CD4-positive, CD25-positive, alpha-beta regulatory T cell (primary cell): ENCODE measurements around the gene ANKK1. TPM values are rescaled to one million over a fixed set of nuclear protein-coding genes. Genes with fewer than 3 reads are reported as not detected.
A peak's percentile ranks its signal among the peaks of the same experiment; 100 is the strongest.

Experiments
- ATAC-seq, 2 donors: fragments of 150-1000 bp; cut with Tn5 transposase; one replicate each; pipeline ENCODE4 v1.10.0; 2021; ENCODE audit warnings: low read depth in 2 of 2, moderate number of reproducible peaks in 2 of 2, moderate library complexity in 1 of 2
- DNase-seq, 3 donors: peaks; one replicate each; pipeline versions ENCODE4 v3.0.0 to v3.0.0-alpha.2; 2012 to 2022; ENCODE audit warnings: mixed read lengths in 1 of 3
- H3K27ac ChIP-seq: one replicate; pipeline ENCODE4 v1.7.0; 2013; ENCODE audit warnings: mild to moderate bottlenecking, low read length; ENCODE audit not compliant: insufficient read depth, poor library complexity, severe bottlenecking
- H3K27me3 ChIP-seq: one replicate; pipeline ENCODE4 v1.7.0; 2013; ENCODE audit warnings: low read length; ENCODE audit not compliant: control insufficient read depth, insufficient read depth
- H3K36me3 ChIP-seq: one replicate; pipeline ENCODE4 v1.7.0; 2013; ENCODE audit warnings: mild to moderate bottlenecking, low read length, moderate library complexity; ENCODE audit not compliant: control insufficient read depth, insufficient read depth
- H3K4me1 ChIP-seq: 2 replicates; pipeline ENCODE4 v1.7.0; 2013; ENCODE audit warnings: mild to moderate bottlenecking, low read length; ENCODE audit not compliant: insufficient read depth, control insufficient read depth, poor library complexity, severe bottlenecking
- H3K4me3 ChIP-seq: one replicate; pipeline ENCODE4 v1.7.0; 2013; ENCODE audit warnings: low read depth, mild to moderate bottlenecking, low read length, moderate library complexity
- H3K9me3 ChIP-seq, 2 experiments: 1 replicate in 1 of 2; 2 replicates in 1 of 2; pipeline ENCODE4 v1.7.0; 2013; ENCODE audit warnings: low read length in 2 of 2, mild to moderate bottlenecking in 1 of 2, moderate library complexity in 1 of 2; ENCODE audit not compliant: control insufficient read depth in 2 of 2
- H3K27ac Mint-ChIP-seq, 3 donors: one replicate each; pipeline ENCODE4 v1.8.0; 2020 to 2022; ENCODE audit warnings: mild to moderate bottlenecking in 3 of 3, mixed read lengths in 3 of 3, moderate library complexity in 2 of 3
- H3K27me3 Mint-ChIP-seq: one replicate; pipeline ENCODE4 v1.8.0; 2022; ENCODE audit warnings: mild to moderate bottlenecking, mixed read lengths
- H3K36me3 Mint-ChIP-seq: one replicate; pipeline ENCODE4 v1.8.0; 2020; ENCODE audit warnings: mixed read lengths
- H3K4me1 Mint-ChIP-seq, 4 donors: one replicate each; pipeline ENCODE4 v1.8.0; 2020 to 2022; ENCODE audit warnings: mixed read lengths in 4 of 4, mild to moderate bottlenecking in 1 of 4
- H3K4me3 Mint-ChIP-seq, 4 donors: one replicate each; pipeline ENCODE4 v1.8.0; 2020 to 2022; ENCODE audit warnings: mild to moderate bottlenecking in 4 of 4, mixed read lengths in 4 of 4, moderate library complexity in 3 of 4
- H3K9me3 Mint-ChIP-seq, 7 donors: one replicate each; pipeline ENCODE4 v1.8.0; 2020 to 2022; ENCODE audit warnings: mixed read lengths in 7 of 7, mild to moderate bottlenecking in 3 of 7, moderate library complexity in 2 of 7
- polyA plus RNA-seq, 4 donors: library from polyadenylated mRNA; unstranded; fragments of 300-500 nt; fragmentation: Illumina TruSeq; gene quantifications; one replicate each; pipeline ENCODE4 v1.2.3, GENCODE V29; 2021
- total RNA-seq: library from RNA; stranded (reverse); gene quantifications from one replicate; pipeline ENCODE4 v1.2.3, GENCODE V29; 2022

Gene ANKK1
- total and polyA plus RNA-seq, 5 donors from 2014 or later, result 0.34 to 0.89 (median 0.67) TPM; not detected in 1

GRCh38 chr11:113415343-113415742, 27.8 kb downstream of the ANKK1 start:
- H3K36me3 ChIP-seq, result no peaks in the 10 kb centered on the region
- H3K27ac Mint-ChIP-seq, result no peak overlapping the region
- no peak overlapping the region for H3K4me3 Mint-ChIP-seq

GRCh38 chr11:113417428-113417827, 29.8 kb downstream of the ANKK1 start:
- Mint-ChIP-seq H3K27me3 (peaks cover 5% of the 10 kb centered on the region), H3K27ac (no peak overlapping the region), H3K4me3 (no peak overlapping the region), H3K36me3 (no peaks in the 10 kb centered on the region), H3K4me1 (peaks cover 0 to 2% (median 0%) of the 10 kb centered on the region in 4 donors), H3K9me3 (no peaks in the 10 kb centered on the region)
- Histone ChIP-seq H3K36me3 (no peaks in the 10 kb centered on the region), H3K9me3 (no peaks in the 10 kb centered on the region), H3K27me3 (no peaks in the 10 kb centered on the region), H3K27ac (no peak overlapping the region), H3K4me1 (no peaks in the 10 kb centered on the region), H3K4me3 (no peak overlapping the region)
- ATAC-seq (no peak), DNase-seq (peak in 1 of 3 donors; percentile 5)

More at GRCh38 chr11:113415343-113415742, 27.8 kb downstream of the ANKK1 start:
- H3K9me3 Mint-ChIP-seq, result peaks cover 0 to 1% (median 0%) of the 10 kb centered on the region in 7 donors
- H3K36me3 Mint-ChIP-seq, result no peaks in the 10 kb centered on the region
- Histone ChIP-seq H3K27ac (no peak overlapping the region), H3K9me3 (no peaks in the 10 kb centered on the region), H3K27me3 (no peaks in the 10 kb centered on the region), H3K4me1 (no peaks in the 10 kb centered on the region), H3K4me3 (no peak overlapping the region)
- peaks cover 5% of the 10 kb centered on the region for H3K27me3 Mint-ChIP-seq
- no peak for DNase-seq
- ATAC-seq, result no peak
- H3K4me1 Mint-ChIP-seq, result peaks cover 0 to 2% (median 0%) of the 10 kb centered on the region in 4 donors

- H3K27ac Mint-ChIP-seq, result no peak overlapping the region
- no peaks in the 10 kb centered on the region for H3K9me3 Mint-ChIP-seq
- no peak overlapping the region for H3K4me3 Mint-ChIP-seq
- no peaks in the 10 kb centered on the region for H3K27me3 Mint-ChIP-seq
- H3K36me3 Mint-ChIP-seq, result no peaks in the 10 kb centered on the region
- no peak overlapping the region for H3K4me3 ChIP-seq
- peaks cover 0 to 2% (median 0%) of the 10 kb centered on the region in 4 donors for H3K4me1 Mint-ChIP-seq
- DNase-seq, result no peak
- H3K27me3 ChIP-seq, result no peaks in the 10 kb centered on the region
- no peaks in the 10 kb centered on the region for H3K9me3 ChIP-seq
- no peak overlapping the region for H3K27ac ChIP-seq
- no peaks in the 10 kb centered on the region for H3K4me1 ChIP-seq
- no peak for ATAC-seq
- H3K36me3 ChIP-seq, result no peaks in the 10 kb centered on the region
Measured at GRCh38 chr11:113419454-113420003, 31.9 kb downstream of the ANKK1 start.

GRCh38 chr11:113420808-113421207, 33.2 kb downstream of the ANKK1 start:
- H3K27ac Mint-ChIP-seq, result no peak overlapping the region
- Histone ChIP-seq H3K9me3 (no peaks in the 10 kb centered on the region), H3K27ac (no peak overlapping the region), H3K36me3 (no peaks in the 10 kb centered on the region), H3K27me3 (no peaks in the 10 kb centered on the region), H3K4me1 (no peaks in the 10 kb centered on the region), H3K4me3 (no peak overlapping the region)
- H3K36me3 Mint-ChIP-seq, result no peaks in the 10 kb centered on the region
- no peak for DNase-seq
- H3K4me1 Mint-ChIP-seq, result peaks cover 0 to 2% (median 0%) of the 10 kb centered on the region in 4 donors
- no peaks in the 10 kb centered on the region for H3K27me3 Mint-ChIP-seq
- no peak for ATAC-seq
- H3K4me3 Mint-ChIP-seq, result no peak overlapping the region
- no peaks in the 10 kb centered on the region for H3K9me3 Mint-ChIP-seq

GRCh38 chr11:113426686-113427085, 39.1 kb downstream of the ANKK1 start:
- H3K9me3 Mint-ChIP-seq, result no peaks in the 10 kb centered on the region
- H3K4me3 Mint-ChIP-seq, result no peak overlapping the region
- H3K27me3 ChIP-seq, result no peaks in the 10 kb centered on the region
- no peak overlapping the region for H3K4me3 ChIP-seq
- H3K4me1 Mint-ChIP-seq, result no peaks in the 10 kb centered on the region
- DNase-seq, result no peak
- H3K27me3 Mint-ChIP-seq, result no peaks in the 10 kb centered on the region
- no peaks in the 10 kb centered on the region for H3K9me3 ChIP-seq
- H3K36me3 ChIP-seq, result no peaks in the 10 kb centered on the region
- H3K36me3 Mint-ChIP-seq, result no peaks in the 10 kb centered on the region
- H3K27ac ChIP-seq, result no peak overlapping the region
- no peak overlapping the region for H3K27ac Mint-ChIP-seq
- no peak for ATAC-seq
- no peaks in the 10 kb centered on the region for H3K4me1 ChIP-seq

GRCh38 chr11:113431746-113432145, 44.2 kb downstream of the ANKK1 start:
- Histone ChIP-seq H3K9me3 (no peaks in the 10 kb centered on the region), H3K27me3 (no peaks in the 10 kb centered on the region), H3K27ac (no peak overlapping the region), H3K4me3 (no peak overlapping the region), H3K36me3 (no peaks in the 10 kb centered on the region), H3K4me1 (no peaks in the 10 kb centered on the region)
- Mint-ChIP-seq H3K9me3 (no peaks in the 10 kb centered on the region), H3K27me3 (no peaks in the 10 kb centered on the region), H3K36me3 (no peaks in the 10 kb centered on the region), H3K4me1 (no peaks in the 10 kb centered on the region), H3K27ac (no peak overlapping the region), H3K4me3 (no peak overlapping the region)
- no peak for ATAC-seq
- DNase-seq, result no peak

GRCh38 chr11:113435190-113435968, 47.8 kb downstream of the ANKK1 start:
- Histone ChIP-seq H3K27me3 (no peaks in the 10 kb centered on the region), H3K4me3 (no peak overlapping the region), H3K4me1 (no peaks in the 10 kb centered on the region), H3K9me3 (no peaks in the 10 kb centered on the region), H3K36me3 (no peaks in the 10 kb centered on the region), H3K27ac (no peak overlapping the region)
- Mint-ChIP-seq H3K9me3 (no peaks in the 10 kb centered on the region), H3K27ac (no peak overlapping the region), H3K4me3 (no peak overlapping the region), H3K27me3 (no peaks in the 10 kb centered on the region), H3K36me3 (no peaks in the 10 kb centered on the region), H3K4me1 (peaks cover 0 to 7% (median 0%) of the 10 kb centered on the region in 4 donors)
- DNase-seq (no peak), ATAC-seq (no peak)
